B cell (primary cell): ENCODE results near the gene CYB5D1.

Experiments
- CTCF ChIP-seq: fragments of 200-600 bp; IDR thresholded peaks from one replicate; pipeline ENCODE4 v1.8.0; 2022; ENCODE audit warnings: antibody characterized with exemption, mild to moderate bottlenecking
- EZH2 ChIP-seq: IDR thresholded peaks from 2 replicates; pipeline ENCODE4 v1.6.1; 2012; ENCODE audit warnings: borderline replicate concordance, low read depth, mild to moderate bottlenecking, moderate library complexity, low read length; ENCODE audit not compliant: insufficient read depth, poor library complexity, severe bottlenecking

- TF ChIP-seq EZH2 (no peak), CTCF (no peak)
Measured at GRCh38 chr17:7882068-7882467, 24.3 kb downstream of the CYB5D1 start.
